ENCODE data around the gene ANKRD23. TPM values are rescaled to one million over a fixed set of nuclear protein-coding genes. Genes with fewer than 3 reads are reported as not detected.

ANKRD23 gene
- total and polyA plus RNA-seq, 2 of the 13 experiments (the other 11 are each of a cell fraction or from before 2014, with no cell fraction given) = 1.5 to 1.6 TPM

- TF ChIP-seq, protein P1, sequence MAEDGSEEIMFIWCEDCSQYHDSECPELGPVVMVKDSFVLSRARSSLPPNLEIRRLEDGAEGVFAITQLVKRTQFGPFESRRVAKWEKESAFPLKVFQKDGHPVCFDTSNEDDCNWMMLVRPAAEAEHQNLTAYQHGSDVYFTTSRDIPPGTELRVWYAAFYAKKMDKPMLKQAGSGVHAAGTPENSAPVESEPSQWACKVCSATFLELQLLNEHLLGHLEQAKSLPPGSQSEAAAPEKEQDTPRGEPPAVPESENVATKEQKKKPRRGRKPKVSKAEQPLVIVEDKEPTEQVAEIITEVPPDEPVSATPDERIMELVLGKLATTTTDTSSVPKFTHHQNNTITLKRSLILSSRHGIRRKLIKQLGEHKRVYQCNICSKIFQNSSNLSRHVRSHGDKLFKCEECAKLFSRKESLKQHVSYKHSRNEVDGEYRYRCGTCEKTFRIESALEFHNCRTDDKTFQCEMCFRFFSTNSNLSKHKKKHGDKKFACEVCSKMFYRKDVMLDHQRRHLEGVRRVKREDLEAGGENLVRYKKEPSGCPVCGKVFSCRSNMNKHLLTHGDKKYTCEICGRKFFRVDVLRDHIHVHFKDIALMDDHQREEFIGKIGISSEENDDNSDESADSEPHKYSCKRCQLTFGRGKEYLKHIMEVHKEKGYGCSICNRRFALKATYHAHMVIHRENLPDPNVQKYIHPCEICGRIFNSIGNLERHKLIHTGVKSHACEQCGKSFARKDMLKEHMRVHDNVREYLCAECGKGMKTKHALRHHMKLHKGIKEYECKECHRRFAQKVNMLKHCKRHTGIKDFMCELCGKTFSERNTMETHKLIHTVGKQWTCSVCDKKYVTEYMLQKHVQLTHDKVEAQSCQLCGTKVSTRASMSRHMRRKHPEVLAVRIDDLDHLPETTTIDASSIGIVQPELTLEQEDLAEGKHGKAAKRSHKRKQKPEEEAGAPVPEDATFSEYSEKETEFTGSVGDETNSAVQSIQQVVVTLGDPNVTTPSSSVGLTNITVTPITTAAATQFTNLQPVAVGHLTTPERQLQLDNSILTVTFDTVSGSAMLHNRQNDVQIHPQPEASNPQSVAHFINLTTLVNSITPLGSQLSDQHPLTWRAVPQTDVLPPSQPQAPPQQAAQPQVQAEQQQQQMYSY (CRISPR knock-in tag; IDR thresholded peaks at IDR 0.05) = no peak
- no peak for TF ChIP-seq ZSCAN12 (CRISPR knock-in tag; IDR thresholded peaks at IDR 0.05)
- TF ChIP-seq KDM2A (CRISPR knock-in tag; IDR thresholded peaks at IDR 0.05; ENCODE audit: borderline replicate concordance, low read depth) = peak; percentile 74
- no peak for TF ChIP-seq THAP9 (CRISPR knock-in tag; IDR thresholded peaks at IDR 0.05; ENCODE audit: borderline replicate concordance)
- peak; percentile 24; the same call in 1 of the 2 replicates for TF ChIP-seq ZNF331 (CRISPR knock-in tag; IDR thresholded peaks at IDR 0.05)
- TF ChIP-seq ZNF225 (CRISPR knock-in tag; IDR thresholded peaks at IDR 0.05) = 0 out of 2 replicates have a peak, but pooled peaks have one; percentile 54
- no peak for TF ChIP-seq ZNF432 (CRISPR knock-in tag; IDR thresholded peaks at IDR 0.05; ENCODE audit: borderline replicate concordance)
- TF ChIP-seq TFDP1 (CRISPR knock-in tag; IDR thresholded peaks at IDR 0.05; ENCODE audit: borderline replicate concordance) = no peak
- no peak for TF ChIP-seq ZGPAT (CRISPR knock-in tag; IDR thresholded peaks at IDR 0.05)
- no peak for TF ChIP-seq ZNF790 (CRISPR knock-in tag; IDR thresholded peaks at IDR 0.05; ENCODE audit: borderline replicate concordance)
- no peak for TF ChIP-seq ZNF75D (CRISPR knock-in tag; IDR thresholded peaks at IDR 0.05; ENCODE audit: borderline replicate concordance)
- 0 out of 2 replicates have a peak, but pooled peaks have one; percentile 31 for TF ChIP-seq DNMT1 (CRISPR knock-in tag; IDR thresholded peaks at IDR 0.05)
- TF ChIP-seq ATF2 (CRISPR knock-in tag; IDR thresholded peaks at IDR 0.05) = no peak
- no peak for TF ChIP-seq GABPB1 (CRISPR knock-in tag; IDR thresholded peaks at IDR 0.05)
- no peak for TF ChIP-seq ZNF567 (CRISPR knock-in tag; IDR thresholded peaks at IDR 0.05; ENCODE audit: borderline replicate concordance)
- TF ChIP-seq KAT8 (CRISPR knock-in tag; IDR thresholded peaks at IDR 0.05) = no peak
- no peak for TF ChIP-seq ZFP36 (IDR thresholded peaks at IDR 0.05; ENCODE audit: borderline replicate concordance, low read depth, low read length, partially characterized antibody)
- TF ChIP-seq ZNF652 (CRISPR knock-in tag; IDR thresholded peaks at IDR 0.05; ENCODE audit: borderline replicate concordance, low read depth) = no peak
These were observed 26.8 kb downstream of the ANKRD23 start (continued) for GRCh38 chr2:96816836-96817702.

Measured in HepG2 (cell line).